ENCODE results near the gene GRIA1.

The GRIA1 gene

GRCh38 chr5:153744751-153745150 is 254.3 kb downstream of the GRIA1 start:
- DNase-seq (ENCODE audit: low read depth): no peak
- no peak for TF ChIP-seq CTCF (IDR thresholded peaks at IDR 0.05; ENCODE audit: control insufficient read depth, insufficient read depth, low read depth, low read length, missing control alignments)

DNA sequence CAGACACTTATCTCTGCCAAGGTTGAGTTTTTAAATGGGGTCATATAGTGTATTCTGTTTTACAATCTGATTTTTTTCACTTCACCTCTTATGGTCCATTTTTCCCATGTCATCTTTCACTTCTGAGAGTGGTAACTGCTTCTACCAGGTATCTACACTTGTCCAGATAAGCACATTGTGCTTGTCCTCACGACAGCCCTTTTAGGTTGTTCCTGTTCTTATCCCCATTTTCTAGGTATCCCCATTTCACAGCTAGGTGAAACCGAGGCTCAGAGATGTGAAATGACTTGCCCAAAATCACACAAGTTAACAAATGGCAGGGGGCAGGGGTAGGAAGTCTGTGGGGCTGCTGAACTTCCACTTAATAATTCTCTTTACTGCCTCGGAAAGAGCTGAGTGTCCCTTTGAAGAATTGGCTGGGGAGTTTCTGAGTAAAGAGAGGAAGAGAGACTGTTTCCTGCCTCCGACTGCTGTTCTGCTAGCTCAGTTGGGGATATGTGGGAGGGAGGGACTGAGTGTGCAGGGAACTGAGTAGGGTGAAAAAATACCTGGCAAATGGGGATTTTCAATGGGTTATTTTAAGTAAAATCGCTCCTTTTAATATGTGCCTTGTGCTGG is 255.4 kb downstream of the GRIA1 start:
- TF ChIP-seq CTCF (IDR thresholded peaks at IDR 0.05; ENCODE audit: control insufficient read depth, insufficient read depth, low read depth, low read length, missing control alignments): no peak
- DNase-seq (ENCODE audit: low read depth): no peak
- H3K4me3 ChIP-seq (ENCODE audit: control insufficient read depth, low read depth, low read length): no peak overlapping the region

More at GRCh38 chr5:153744751-153745150, 254.3 kb downstream of the GRIA1 start:
- H3K4me3 ChIP-seq (ENCODE audit: control insufficient read depth, low read depth, low read length): no peak overlapping the region

DNA sequence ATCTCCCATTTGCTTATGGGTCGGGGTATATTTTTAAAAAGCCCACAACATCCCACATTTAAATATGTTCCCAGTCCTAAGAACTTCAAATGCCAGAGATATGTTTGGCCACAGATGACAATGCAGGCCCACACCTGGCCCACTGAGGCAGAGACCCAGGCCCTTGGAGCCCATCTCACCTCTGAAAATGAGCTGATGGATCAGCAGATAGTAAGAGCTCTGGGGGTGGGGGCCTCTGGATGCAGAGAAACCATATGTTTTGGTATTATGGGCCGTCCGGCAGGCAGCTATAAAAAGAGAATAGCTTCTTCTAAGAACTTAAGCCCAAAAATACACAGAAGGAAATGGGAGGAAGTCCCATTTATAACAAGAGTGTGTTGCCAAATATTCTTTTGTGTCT is 256.0 kb downstream of the GRIA1 start:
- no peak overlapping the region for H3K4me3 ChIP-seq (ENCODE audit: control insufficient read depth, low read depth, low read length)
- no peak for TF ChIP-seq CTCF (IDR thresholded peaks at IDR 0.05; ENCODE audit: control insufficient read depth, insufficient read depth, low read depth, low read length, missing control alignments)
- DNase-seq (ENCODE audit: low read depth): no peak

DNA sequence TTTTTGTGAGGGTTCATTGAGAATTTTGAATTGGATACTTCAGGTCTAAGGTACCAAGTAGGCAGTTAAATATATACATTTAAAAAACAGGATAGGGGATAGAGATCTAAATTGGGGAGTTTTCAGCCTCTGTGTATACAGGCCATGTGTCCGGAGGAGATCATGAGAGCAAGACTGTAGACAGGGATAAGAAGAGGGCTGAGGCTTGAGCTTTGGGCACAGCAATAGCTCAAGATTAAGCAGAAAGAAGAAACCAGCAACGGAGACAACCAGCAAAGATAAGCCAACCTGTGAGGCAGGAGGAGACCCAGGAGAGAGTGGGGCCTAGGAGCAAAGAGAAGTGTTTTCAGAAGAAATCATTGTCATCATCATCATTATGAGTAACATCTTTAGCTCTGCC is 258.4 kb downstream of the GRIA1 start:
- no peak for DNase-seq (ENCODE audit: low read depth)
- H3K4me3 ChIP-seq (ENCODE audit: control insufficient read depth, low read depth, low read length): no peak overlapping the region
- TF ChIP-seq CTCF (IDR thresholded peaks at IDR 0.05; ENCODE audit: control insufficient read depth, insufficient read depth, low read depth, low read length, missing control alignments): no peak

- no peak for TF ChIP-seq CTCF (IDR thresholded peaks at IDR 0.05; ENCODE audit: control insufficient read depth, insufficient read depth, low read depth, low read length, missing control alignments)
- no peak for DNase-seq (ENCODE audit: low read depth)
- H3K4me3 ChIP-seq (ENCODE audit: control insufficient read depth, low read depth, low read length): no peak overlapping the region
These were observed 259.5 kb downstream of the GRIA1 start for GRCh38 chr5:153749960-153750359.

DNA sequence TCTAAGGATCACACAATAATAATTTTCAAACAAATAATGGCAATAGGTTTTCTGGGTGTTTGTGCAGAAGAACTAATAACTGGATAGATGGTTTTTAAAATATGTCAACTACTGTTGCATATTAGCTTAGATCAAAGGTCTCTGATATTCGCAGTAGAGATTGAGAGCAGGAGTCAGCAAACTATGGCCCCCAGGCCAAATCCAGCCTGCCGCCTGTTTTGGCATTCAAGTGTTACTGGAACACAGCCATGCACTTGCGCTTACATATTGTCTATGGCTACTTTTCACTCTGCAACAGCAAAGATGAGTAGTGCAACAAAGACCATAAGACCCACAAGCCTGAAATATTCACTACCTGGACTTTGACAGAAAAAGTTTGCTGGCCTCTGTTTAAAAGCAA is 260.8 kb downstream of the GRIA1 start:
- TF ChIP-seq CTCF (IDR thresholded peaks at IDR 0.05; ENCODE audit: control insufficient read depth, insufficient read depth, low read depth, low read length, missing control alignments): no peak
- DNase-seq (ENCODE audit: low read depth): no peak
- no peak overlapping the region for H3K4me3 ChIP-seq (ENCODE audit: control insufficient read depth, low read depth, low read length)

DNA sequence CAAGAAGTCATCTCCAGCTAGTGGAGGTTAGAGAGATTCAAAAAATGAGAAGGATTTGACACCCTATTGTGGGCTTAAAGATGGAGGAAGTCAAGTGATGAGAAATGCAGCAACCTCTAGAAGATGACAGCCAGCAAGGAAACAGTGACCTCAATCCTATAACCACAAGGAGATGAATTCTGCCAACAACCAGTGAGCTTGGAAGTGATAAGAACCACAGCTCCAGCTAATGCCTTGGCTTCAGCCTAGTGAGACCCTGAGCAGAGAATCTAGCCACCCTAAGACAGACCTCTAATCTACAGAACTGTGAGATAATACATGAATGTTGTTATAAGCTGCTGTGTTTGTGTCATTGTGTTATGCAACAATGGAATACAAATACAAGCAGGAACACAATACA is 262.4 kb downstream of the GRIA1 start:
- no peak overlapping the region for H3K4me3 ChIP-seq (ENCODE audit: control insufficient read depth, low read depth, low read length)
- no peak for DNase-seq (ENCODE audit: low read depth)
- TF ChIP-seq CTCF (IDR thresholded peaks at IDR 0.05; ENCODE audit: control insufficient read depth, insufficient read depth, low read depth, low read length, missing control alignments): no peak
